H1 (cell line): ENCODE data around the gene CTU1. TPM values are rescaled to one million over a fixed set of nuclear protein-coding genes. Genes with fewer than 3 reads are reported as not detected.

Experiments used
- CTCF ChIA-PET: fragments of 300-600 bp; sonication (Branson Sonifier 250); formaldehyde crosslinking; loops from one replicate; lab custom pipeline; 2021; ENCODE audit not compliant: partially characterized antibody; lab: Charles Lee
- POLR2A ChIA-PET: fragments of 300-600 bp; sonication (Branson Sonifier 250); formaldehyde crosslinking; loops from one replicate; lab custom pipeline; 2021; ENCODE audit warnings: inconsistent platforms; ENCODE audit not compliant: partially characterized antibody; lab: Charles Lee
- DNase-seq, 2 experiments: peaks; one replicate each; pipeline versions ENCODE4 v3.0.0 to v3.0.0-alpha.2; 2010 to 2022; ENCODE audit warnings: low spot score in 2 of 2, low read depth in 1 of 2, mixed read lengths in 1 of 2
- FAIRE-seq: peaks from 2 replicates; lab custom pipeline; 2011; peaks lifted over from hg19 to GRCh38; lab: Jason Lieb, UNC
- H2AFZ ChIP-seq: 2 replicates; pipeline ENCODE4 v1.8.1; 2012; ENCODE audit warnings: low read length, inconsistent platforms
- H2AK5ac ChIP-seq: 2 replicates; pipeline ENCODE4 v1.6.1; 2013; ENCODE audit warnings: low read depth, low read length
- H2BK120ac ChIP-seq: replicated peaks from 2 replicates; pipeline ENCODE3; 2013; ENCODE audit warnings: low read depth, low read length, inconsistent platforms
- H2BK12ac ChIP-seq: 2 replicates; pipeline ENCODE4 v1.6.1; 2013; ENCODE audit warnings: low read depth, low read length
- H2BK15ac ChIP-seq: 2 replicates; pipeline ENCODE4 v1.6.1; 2013; ENCODE audit warnings: low read length
- H2BK20ac ChIP-seq: 2 replicates; pipeline ENCODE4 v1.6.1; 2013; ENCODE audit warnings: low read length
- H2BK5ac ChIP-seq: 2 replicates; pipeline ENCODE4 v1.6.1; 2013; ENCODE audit warnings: low read depth, low read length
- H3K14ac ChIP-seq: 2 replicates; pipeline ENCODE4 v1.6.1; 2013; ENCODE audit warnings: inconsistent platforms; ENCODE audit not compliant: insufficient read length
- H3K18ac ChIP-seq: 2 replicates; pipeline ENCODE4 v1.6.1; 2013; ENCODE audit warnings: low read length; ENCODE audit errors: extremely low read depth
- H3K23ac ChIP-seq: 2 replicates; pipeline ENCODE4 v1.6.1; 2013; ENCODE audit warnings: inconsistent platforms; ENCODE audit not compliant: insufficient read length
- H3K23me2 ChIP-seq: 2 replicates; pipeline ENCODE4 v1.6.1; 2013; ENCODE audit warnings: low read depth, low read length
- H3K27ac ChIP-seq: 2 replicates; pipeline ENCODE4 v1.6.1; 2011; ENCODE audit warnings: low read depth, low read length, inconsistent platforms
- H3K27me3 ChIP-seq, 4 experiments: replicated peaks in 1 of 4; 1 replicate in 1 of 4; 2 replicates in 3 of 4; pipeline versions ENCODE4 v1.6.1 to v1.8.1; 2011 to 2013; ENCODE audit warnings: low read length in 3 of 4, mild to moderate bottlenecking in 3 of 4, inconsistent platforms in 2 of 4, mixed read lengths in 2 of 4, moderate library complexity in 1 of 4; ENCODE audit not compliant: control insufficient read depth in 3 of 4, insufficient read depth in 3 of 4; ENCODE audit errors: extremely low read depth in 1 of 4
- H3K36me3 ChIP-seq, 4 experiments: 2 replicates each; pipeline versions ENCODE4 v1.6.1 to v1.8.1; 2011 to 2013; ENCODE audit warnings: mild to moderate bottlenecking in 4 of 4, low read length in 3 of 4, moderate library complexity in 2 of 4, control low read depth in 1 of 4, inconsistent platforms in 1 of 4; ENCODE audit not compliant: insufficient read depth in 4 of 4, control insufficient read depth in 2 of 4
- H3K4ac ChIP-seq: replicated peaks from 2 replicates; pipeline ENCODE3; 2013; ENCODE audit warnings: low read length, low read depth, mixed read lengths, inconsistent platforms; ENCODE audit not compliant: insufficient read length
- H3K4me1 ChIP-seq, 4 experiments: replicated peaks in 1 of 4; 1 replicate in 1 of 4; 2 replicates in 3 of 4; pipeline versions ENCODE4 v1.6.1 to v1.8.1; 2011 to 2013; ENCODE audit warnings: low read length in 3 of 4, inconsistent platforms in 2 of 4, mixed read lengths in 1 of 4; ENCODE audit not compliant: insufficient read depth in 4 of 4, control insufficient read depth in 3 of 4
- H3K4me2 ChIP-seq, 2 experiments: 2 replicates each; pipeline versions ENCODE4 v1.6.1 to v1.8.1; 2011 to 2013; ENCODE audit warnings: low read depth in 2 of 2, low read length in 2 of 2, control low read depth in 1 of 2, inconsistent platforms in 1 of 2, mild to moderate bottlenecking in 1 of 2; ENCODE audit not compliant: insufficient read depth in 1 of 2
- H3K4me3 ChIP-seq, 4 experiments: fragments of 200-600, 300-600 bp in 1 of 4; sonication (generic), shearing (Covaris generic), sonication (Bioruptor Twin) in 1 of 4; 2 replicates each; pipeline versions ENCODE4 v1.5.1 to v1.8.1; 2011 to 2016; ENCODE audit warnings: low read length in 4 of 4, low read depth in 3 of 4, control low read depth in 2 of 4, inconsistent platforms in 2 of 4, mild to moderate bottlenecking in 2 of 4, mixed read lengths in 1 of 4, moderate library complexity in 1 of 4; ENCODE audit not compliant: insufficient read depth in 2 of 4; ENCODE audit errors: extremely low read depth in 1 of 4
- H3K56ac ChIP-seq: replicated peaks from 2 replicates; pipeline ENCODE3; 2013; ENCODE audit warnings: low read depth, mild to moderate bottlenecking, mixed read lengths, low read length, inconsistent platforms; ENCODE audit not compliant: insufficient read length
- H3K79me1 ChIP-seq: 2 replicates; pipeline ENCODE4 v1.6.1; 2013; ENCODE audit warnings: low read depth, low read length, control low read depth
- H3K79me2 ChIP-seq, 2 experiments: 2 replicates each; pipeline versions ENCODE4 v1.6.1 to v1.8.1; 2012 to 2013; ENCODE audit warnings: low read length in 2 of 2, mild to moderate bottlenecking in 2 of 2, inconsistent platforms in 1 of 2; ENCODE audit not compliant: insufficient read depth in 2 of 2, control insufficient read depth in 1 of 2
- H3K9ac ChIP-seq, 4 experiments: replicated peaks in 1 of 4; 1 replicate in 1 of 4; 2 replicates in 3 of 4; pipeline versions ENCODE4 v1.6.1 to v1.8.1; 2011 to 2013; ENCODE audit warnings: low read depth in 3 of 4, low read length in 3 of 4, control low read depth in 2 of 4, mild to moderate bottlenecking in 2 of 4, moderate library complexity in 2 of 4, inconsistent platforms in 1 of 4; ENCODE audit errors: extremely low read depth in 1 of 4
- H3K9me3 ChIP-seq, 2 experiments: 2 replicates each; pipeline versions ENCODE4 v1.6.1 to v1.8.1; 2012 to 2013; ENCODE audit warnings: mild to moderate bottlenecking in 2 of 2, moderate library complexity in 2 of 2, control low read depth in 1 of 2, inconsistent platforms in 1 of 2, low read depth in 1 of 2, low read length in 1 of 2, mixed read lengths in 1 of 2; ENCODE audit not compliant: insufficient read depth in 2 of 2
- H4K20me1 ChIP-seq, 2 experiments: replicated peaks in 1 of 2; 2 replicates each; pipeline versions ENCODE3 to v1.8.1; 2011 to 2013; ENCODE audit warnings: inconsistent platforms in 2 of 2, low read length in 2 of 2, mild to moderate bottlenecking in 1 of 2; ENCODE audit not compliant: insufficient read depth in 2 of 2, control insufficient read depth in 1 of 2
- H4K5ac ChIP-seq: 2 replicates; pipeline ENCODE4 v1.6.1; 2013; ENCODE audit warnings: low read length, low read depth, mixed read lengths, inconsistent platforms; ENCODE audit not compliant: insufficient read length
- H4K8ac ChIP-seq: 2 replicates; pipeline ENCODE4 v1.8.0; 2013; ENCODE audit warnings: mild to moderate bottlenecking, moderate library complexity, low read length, inconsistent platforms; ENCODE audit not compliant: insufficient read depth; ENCODE audit errors: extremely low read depth
- H4K91ac ChIP-seq: replicated peaks from 2 replicates; pipeline ENCODE3; 2013; ENCODE audit warnings: low read length, mixed read lengths, inconsistent platforms; ENCODE audit not compliant: insufficient read length
- CREB1 ChIP-seq: IDR thresholded peaks from 2 replicates; pipeline ENCODE4 v1.6.1; 2012; ENCODE audit warnings: inconsistent platforms
- GTF2F1 ChIP-seq: IDR thresholded peaks from 2 replicates; pipeline ENCODE4 v1.6.1; 2012; ENCODE audit warnings: low read depth, low read length, improper control_type of control experiment, borderline replicate concordance
- SAP30 ChIP-seq: fragments of 300-600 bp; sonication (generic); IDR thresholded peaks from 2 replicates; pipeline ENCODE4 v1.7.1; 2012; ENCODE audit warnings: low read length, moderate library complexity, mild to moderate bottlenecking, inconsistent platforms; ENCODE audit not compliant: insufficient read depth, insufficient replicate concordance
- TAF1 ChIP-seq: IDR thresholded peaks from 2 replicates; pipeline ENCODE4 v1.6.1; 2011; ENCODE audit warnings: mild to moderate bottlenecking, low read depth, low read length
- TBP ChIP-seq: IDR thresholded peaks from 2 replicates; pipeline ENCODE4 v1.6.1; 2011; ENCODE audit warnings: low read depth, low read length, improper control_type of control experiment
- WGBS, 2 experiments: shearing (Covaris generic) in 1 of 2; methylation state at CpG; one replicate each; pipeline versions ENCODE4 v1.1.6 to v1.1.7; 2013 to 2015; ENCODE audit warnings: low lambda C conversion rate in 2 of 2, mixed read lengths in 2 of 2, inconsistent platforms in 1 of 2, low coverage in 1 of 2, missing lambda C conversion rate in 1 of 2; ENCODE audit not compliant: insufficient replicate concordance in 2 of 2, insufficient coverage in 1 of 2, insufficient read length in 1 of 2; ENCODE audit errors: extremely low coverage in 1 of 2, missing lambda C conversion rate in 1 of 2; 5-methylcytosine and 5-hydroxymethylcytosine counted together
- polyA plus RNA-seq, 7 experiments: library from polyadenylated mRNA; depleted of rRNA in 3 of 7; stranded (reverse) in 5 of 7; unstranded in 2 of 7; fragments of >200 nt in 5 of 7; fragments of 200-250 nt in 2 of 7; gene quantifications; 1 replicate in 5 of 7; 2 replicates in 1 of 7; 4 replicates in 1 of 7; pipeline versions ENCODE4 v1.2.1 to v1.2.3, GENCODE V29; 2011 to 2013; ENCODE audit warnings: missing spikeins in 2 of 7, mixed read lengths in 2 of 7
- total RNA-seq: library from RNA; stranded (reverse); fragmentation: NEBNext Ultra II Directional; extraction: Animal tissue kit (Norgen Biotek cat#: 25700); gene quantifications from 2 replicates; pipeline ENCODE4 v1.2.1, GENCODE V29; 2021

Gene CTU1
- total and polyA plus RNA-seq, 2 of the 8 experiments (the other 6 are each of a cell fraction or from before 2014, with no cell fraction given), result 4.6 to 7.2 TPM

DNA sequence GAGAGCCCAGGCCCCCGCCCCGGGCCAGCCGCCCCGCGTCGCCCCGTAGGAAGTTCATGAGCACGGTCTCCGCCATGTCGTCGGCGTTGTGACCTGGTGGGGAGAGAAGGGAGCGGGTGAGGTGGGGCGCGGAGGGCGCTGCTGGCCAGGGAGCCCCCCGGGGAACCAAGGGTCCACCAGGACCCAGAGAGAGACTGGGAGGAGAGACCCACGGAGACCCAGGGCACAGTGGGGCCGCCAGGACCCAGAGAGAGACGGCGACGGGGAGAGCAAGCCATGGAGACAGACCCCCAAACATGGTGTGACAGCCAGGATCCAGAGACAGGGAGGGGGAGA, 9.2 kb downstream of the CTU1 start:
- TF ChIP-seq TAF1 (no peak), CREB1 (no peak), GTF2F1 (no peak), SAP30 (no peak), TBP (no peak)
- Histone ChIP-seq H3K14ac (no peak overlapping the region), H2BK120ac (no peak overlapping the region), H3K9me3 (no peaks in the 10 kb centered on the region), H3K4me1 (peaks cover 0 to 6% (median 2%) of the 10 kb centered on the region in 4 experiments; a peak in 4 of 7 replicates), H2BK20ac (no peak overlapping the region), H3K4me2 (peak overlapping the region in 1 of 2 experiments; percentile 51; a peak in 2 of 4 replicates), H3K27me3 (no peaks in the 10 kb centered on the region; a peak in 1 of 7 replicates), H2BK5ac (no peak overlapping the region), H3K36me3 (peaks cover 0 to 3% (median 0%) of the 10 kb centered on the region in 4 experiments; a peak in 4 of 8 replicates), H3K4me3 (peak overlapping the region in 1 of 4 experiments; percentile 52; a peak in 4 of 8 replicates), H3K9ac (no peak overlapping the region), H3K27ac (no peak overlapping the region), H3K23me2 (no peaks in the 10 kb centered on the region), H3K79me2 (no peaks in the 10 kb centered on the region), H3K56ac (no peak overlapping the region), H4K8ac (no peak overlapping the region; the same call in 1 of the 2 replicates), H4K20me1 (peaks cover 2 to 3% of the 10 kb centered on the region in 2 experiments), H3K79me1 (peaks cover 3% of the 10 kb centered on the region), H2BK15ac (no peak overlapping the region), H3K18ac (no peak overlapping the region), H2AFZ (no peak overlapping the region), H3K23ac (no peak overlapping the region), H2BK12ac (no peak overlapping the region), H2AK5ac (no peak overlapping the region), H3K4ac (no peak overlapping the region), H4K91ac (no peak overlapping the region), H4K5ac (no peak overlapping the region)
- DNase-seq, result no peak
- ChIA-PET CTCF (interaction anchor here (1.3 kb wide), 1 partner anchor 59 kb away, joined by 3 read pairs; no protein-coding TSS in a partner anchor), POLR2A (no interaction called here)
- WGBS, 2 experiments, result 62% methylated on average over 9 of the region's 22 CpGs; no CpG with 5 or more reads in 1 of the 2 experiments
- FAIRE-seq, result no peak
